Fibroblast of lung (primary cell): ENCODE results near the gene DYNLT1.

ENCODE experiments used
- EZH2 ChIP-seq: IDR thresholded peaks from 2 replicates; pipeline ENCODE4 v1.5.1; 2012; ENCODE audit warnings: low read length, control low read depth, mild to moderate bottlenecking; ENCODE audit errors: missing control alignments
- TF ChIP-seq, protein P1 (sequence below), 2 donors: IDR thresholded peaks in 1 of 2; conservative IDR thresholded peaks in 1 of 2; 1 replicate in 1 of 2; 2 replicates in 1 of 2; pipeline ENCODE4 v1.5.1; 2011 to 2012; ENCODE audit warnings: low read length in 2 of 2, control low read depth in 1 of 2, inconsistent platforms in 1 of 2, low read depth in 1 of 2, mild to moderate bottlenecking in 1 of 2

DNA sequence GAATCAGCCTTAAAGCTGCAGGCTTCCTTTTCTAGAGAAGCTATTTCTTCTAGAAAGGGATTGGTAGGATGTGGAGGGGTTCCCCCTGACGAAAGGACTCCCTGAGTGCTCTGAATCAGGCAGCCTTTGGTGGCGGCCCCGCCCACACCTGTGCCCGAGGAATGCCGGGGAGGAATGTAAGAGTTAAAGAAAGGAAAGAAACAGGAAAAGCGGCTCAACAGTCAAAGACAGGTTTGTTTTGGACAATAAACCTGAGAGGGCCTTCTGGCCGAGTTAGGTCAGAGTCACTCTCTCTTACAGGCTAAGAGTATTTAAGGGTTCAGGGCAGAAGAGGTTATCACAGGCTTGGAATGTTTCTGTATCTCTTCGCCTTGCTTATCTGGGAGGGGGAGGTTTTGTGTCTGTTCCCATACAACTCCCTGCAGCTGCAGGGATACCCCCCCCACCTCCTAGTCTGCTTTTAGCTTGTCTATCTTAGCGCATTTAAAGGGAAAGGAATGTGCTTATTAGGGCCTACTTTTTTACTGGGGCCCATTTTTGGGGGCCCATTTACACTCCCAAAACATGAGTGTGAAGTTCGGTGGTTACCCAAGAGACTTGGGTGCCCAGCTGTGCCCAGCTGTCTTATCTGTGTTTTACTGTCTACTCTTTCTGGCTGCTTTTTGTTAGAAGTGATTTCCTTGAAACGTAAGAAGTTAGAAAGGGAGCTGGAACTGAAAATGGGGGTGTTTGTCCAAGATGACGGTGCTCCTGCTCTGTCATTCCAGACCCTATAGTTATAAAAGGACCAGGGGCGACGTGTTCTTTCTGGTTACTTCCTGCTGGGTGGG is 32.8 kb downstream of the DYNLT1 start:
- TF ChIP-seq, protein P1, sequence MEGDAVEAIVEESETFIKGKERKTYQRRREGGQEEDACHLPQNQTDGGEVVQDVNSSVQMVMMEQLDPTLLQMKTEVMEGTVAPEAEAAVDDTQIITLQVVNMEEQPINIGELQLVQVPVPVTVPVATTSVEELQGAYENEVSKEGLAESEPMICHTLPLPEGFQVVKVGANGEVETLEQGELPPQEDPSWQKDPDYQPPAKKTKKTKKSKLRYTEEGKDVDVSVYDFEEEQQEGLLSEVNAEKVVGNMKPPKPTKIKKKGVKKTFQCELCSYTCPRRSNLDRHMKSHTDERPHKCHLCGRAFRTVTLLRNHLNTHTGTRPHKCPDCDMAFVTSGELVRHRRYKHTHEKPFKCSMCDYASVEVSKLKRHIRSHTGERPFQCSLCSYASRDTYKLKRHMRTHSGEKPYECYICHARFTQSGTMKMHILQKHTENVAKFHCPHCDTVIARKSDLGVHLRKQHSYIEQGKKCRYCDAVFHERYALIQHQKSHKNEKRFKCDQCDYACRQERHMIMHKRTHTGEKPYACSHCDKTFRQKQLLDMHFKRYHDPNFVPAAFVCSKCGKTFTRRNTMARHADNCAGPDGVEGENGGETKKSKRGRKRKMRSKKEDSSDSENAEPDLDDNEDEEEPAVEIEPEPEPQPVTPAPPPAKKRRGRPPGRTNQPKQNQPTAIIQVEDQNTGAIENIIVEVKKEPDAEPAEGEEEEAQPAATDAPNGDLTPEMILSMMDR (conservative IDR thresholded peaks at IDR 0.05 in 1 of 2, IDR thresholded peaks at IDR 0.05 in 1 of 2; ENCODE audit: low read depth in 1 of 2, low read length in 2 of 2): no peak
- no peak for TF ChIP-seq EZH2
